NCI-H1694 (cell line): Measurements from ENCODE around the gene DCUN1D3.
"Not testable (repeated sequence)": the region's sequence is repeated elsewhere in the genome, so short reads cannot be mapped to it uniquely, and the experiment has no call there.

ENCODE experiments used
- DNase-seq: peaks from one replicate; lab custom pipeline; 2025; lab: John Stamatoyannopoulos, UW

DCUN1D3 gene

DNA sequence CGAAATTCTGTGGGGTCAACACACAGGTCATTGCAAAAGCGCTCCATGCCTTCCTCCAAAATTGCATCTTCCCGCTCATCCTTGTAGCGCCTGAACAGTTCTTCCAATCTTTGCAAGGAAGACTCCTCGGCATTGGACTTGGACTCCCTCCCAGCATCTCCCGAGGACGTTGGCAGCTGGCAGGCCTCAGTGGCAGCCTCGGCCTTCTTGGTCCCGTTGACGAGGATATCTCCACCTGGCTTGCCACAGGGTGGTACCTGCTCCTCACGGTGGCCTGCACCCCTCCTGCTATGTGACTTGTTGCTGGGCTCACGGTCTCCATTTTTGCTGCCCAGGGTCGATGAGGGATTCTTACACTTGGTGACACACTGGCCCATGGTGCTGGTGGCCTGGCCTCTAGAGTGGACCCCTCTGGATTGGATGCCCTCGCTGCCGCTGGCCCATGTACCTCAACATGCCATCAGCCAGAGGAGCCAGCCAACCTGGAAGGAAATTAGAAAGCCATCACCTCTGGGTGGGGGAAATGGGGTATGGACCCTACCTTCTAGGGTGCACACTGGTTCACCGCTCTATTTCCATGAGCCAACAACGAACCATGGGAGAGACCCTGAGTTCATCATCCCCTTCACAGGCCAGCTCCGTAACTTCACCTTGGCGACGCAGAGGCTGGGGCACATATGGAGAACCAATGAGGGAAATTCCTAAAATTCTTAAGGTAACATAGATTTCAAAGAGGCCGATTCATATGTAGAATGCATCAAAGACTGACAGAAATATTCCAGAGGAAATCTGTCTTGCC, 37.8 kb downstream of the DCUN1D3 start:
- no peak for DNase-seq

GRCh38 chr16:20860995-20861394, 39.2 kb downstream of the DCUN1D3 start:
- DNase-seq, result not testable (repeated sequence)

- no peak for DNase-seq
These were observed 39.8 kb downstream of the DCUN1D3 start for GRCh38 chr16:20860361-20860760.

- DNase-seq, result no peak
These were observed 40.5 kb downstream of the DCUN1D3 start for GRCh38 chr16:20859699-20860098.

- no peak for DNase-seq
These were observed 40.9 kb downstream of the DCUN1D3 start for GRCh38 chr16:20859229-20859628.

GRCh38 chr16:20857281-20857680, 42.9 kb downstream of the DCUN1D3 start:
- DNase-seq, result no peak

DNA sequence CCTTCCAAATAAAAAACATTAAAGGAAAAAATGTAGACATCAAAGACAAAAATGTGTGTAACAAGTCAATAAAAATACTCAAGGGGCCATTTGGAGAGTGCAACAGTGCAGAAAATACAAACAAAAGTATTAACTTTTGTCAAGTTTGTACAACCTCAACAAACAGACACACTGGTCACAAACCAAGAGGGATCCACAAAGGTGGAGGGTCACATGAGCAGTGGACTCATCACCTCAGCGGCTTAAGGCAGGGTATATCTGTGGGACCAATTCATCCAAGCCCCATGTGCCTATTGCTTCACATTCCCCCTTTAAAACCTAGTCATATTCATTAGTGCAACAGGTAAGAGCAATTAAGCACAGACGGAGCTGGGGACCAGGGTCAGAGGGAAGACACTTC, 45.2 kb downstream of the DCUN1D3 start:
- no peak for DNase-seq

GRCh38 chr16:20853981-20854620, 46.1 kb downstream of the DCUN1D3 start:
- no peak for DNase-seq

- no peak for DNase-seq
These were observed 47.0 kb downstream of the DCUN1D3 start for GRCh38 chr16:20853143-20853542.

DNA sequence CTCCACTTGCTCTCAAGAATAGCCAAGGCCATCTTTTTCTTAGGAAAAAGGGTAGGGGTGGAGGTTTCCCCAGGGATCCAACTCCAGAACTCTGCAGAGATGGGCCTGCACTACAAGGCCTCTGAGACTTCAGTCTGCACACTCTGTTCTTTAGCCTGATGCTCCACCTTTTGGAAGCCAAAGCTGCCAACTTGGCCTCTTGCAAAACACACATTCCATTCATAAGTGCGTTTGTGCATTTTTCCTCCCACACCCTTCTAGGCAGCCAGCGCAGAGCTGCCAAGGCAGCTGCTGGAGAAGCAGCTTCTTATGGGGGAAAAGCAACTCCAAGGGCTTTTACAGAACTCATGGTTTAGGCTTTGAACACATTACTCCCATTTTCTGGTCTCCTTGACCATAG, 48.6 kb downstream of the DCUN1D3 start:
- no peak for DNase-seq

DNA sequence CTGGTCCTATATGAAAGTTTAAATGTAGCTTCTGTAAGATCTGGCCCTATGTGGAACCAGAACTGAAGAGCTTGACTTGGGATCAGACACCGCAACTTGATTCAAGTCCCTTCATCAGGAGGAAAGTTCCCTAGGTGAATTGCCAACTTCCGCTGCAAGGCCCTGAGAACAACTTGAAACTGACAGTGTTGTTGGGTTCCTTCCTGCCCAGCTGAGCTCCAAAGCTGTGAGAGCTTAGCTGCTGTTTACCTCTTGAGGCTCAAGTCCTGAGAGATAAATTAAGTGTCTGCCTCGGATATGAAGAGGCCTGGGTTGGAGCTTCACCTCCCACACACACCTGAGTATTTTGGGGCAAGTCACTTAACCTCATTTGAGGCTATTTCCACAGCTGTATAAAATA, 49.2 kb downstream of the DCUN1D3 start:
- no peak for DNase-seq

- DNase-seq, result peak; percentile 31
These were observed 50.4 kb downstream of the DCUN1D3 start for GRCh38 chr16:20849589-20850390.

DNA sequence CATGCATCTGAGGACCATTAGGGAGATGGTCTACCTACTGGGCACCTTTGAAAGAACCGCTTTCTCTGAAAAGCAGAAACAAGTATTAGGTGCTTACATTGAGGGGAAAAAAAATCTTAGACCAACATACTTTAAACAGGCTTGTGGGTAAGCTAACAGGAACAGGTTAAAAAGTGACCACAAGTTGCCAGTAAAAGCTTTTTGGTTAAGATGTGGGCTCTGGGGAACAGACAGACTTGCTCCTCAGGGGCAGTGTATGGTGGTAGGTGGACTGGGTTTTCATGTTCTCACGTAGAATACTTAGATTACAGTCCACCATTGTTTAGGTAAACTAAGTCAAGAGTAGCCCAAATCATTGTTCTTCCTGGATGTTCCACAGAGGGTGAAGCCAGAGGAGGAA, 52.6 kb downstream of the DCUN1D3 start:
- DNase-seq, result no peak

- no peak for DNase-seq
These were observed 53.6 kb downstream of the DCUN1D3 start for GRCh38 chr16:20846551-20846950.

GRCh38 chr16:20846030-20846429, 54.1 kb downstream of the DCUN1D3 start:
- no peak for DNase-seq

- DNase-seq, result no peak
These were observed 55.6 kb downstream of the DCUN1D3 start for GRCh38 chr16:20844588-20844987.

DNA sequence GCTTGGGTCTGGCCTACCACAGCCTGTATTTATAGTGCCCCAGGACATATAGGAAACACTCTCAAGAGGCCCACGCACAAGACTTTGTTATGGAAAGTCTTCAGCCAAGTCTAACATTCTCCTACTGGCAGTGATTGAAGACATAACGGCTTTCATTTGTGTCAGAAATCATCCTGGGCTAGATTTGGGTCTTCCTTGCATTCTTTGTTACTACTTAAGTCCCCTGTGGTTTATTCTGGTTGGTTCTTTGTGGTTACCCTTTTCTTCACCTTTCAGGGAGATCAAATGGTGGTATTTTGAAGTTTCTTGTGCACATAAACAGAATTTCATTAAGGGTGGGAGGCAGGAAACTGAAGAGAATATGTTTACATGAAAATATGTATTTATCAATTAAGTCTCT, 56.1 kb downstream of the DCUN1D3 start:
- no peak for DNase-seq

DNA sequence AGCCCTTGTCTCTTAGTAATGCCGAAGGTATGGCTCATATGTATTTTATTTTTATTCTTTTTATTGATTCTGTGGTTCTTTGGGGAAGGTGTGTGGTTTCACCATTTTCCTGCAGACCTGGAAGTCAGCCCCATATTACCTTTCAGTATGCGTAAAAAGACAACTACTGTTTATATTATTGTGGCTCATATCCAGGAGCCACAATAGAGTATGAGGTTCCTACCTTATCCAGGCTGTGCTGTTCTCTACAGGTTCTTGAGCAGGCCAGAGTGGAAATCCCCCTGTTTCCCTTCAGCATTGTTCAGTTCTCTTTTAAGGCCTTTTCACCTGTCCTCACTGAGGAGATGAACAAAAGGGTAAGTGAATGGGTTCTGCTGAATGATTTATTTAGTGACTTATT, 60.7 kb downstream of the DCUN1D3 start:
- no peak for DNase-seq

GRCh38 chr16:20838240-20838639, 61.9 kb downstream of the DCUN1D3 start:
- no peak for DNase-seq

GRCh38 chr16:20833086-20833485, 67.1 kb downstream of the DCUN1D3 start:
- DNase-seq, result no peak

- DNase-seq, result no peak
These were observed 69.8 kb downstream of the DCUN1D3 start for GRCh38 chr16:20830372-20830771.

DNA sequence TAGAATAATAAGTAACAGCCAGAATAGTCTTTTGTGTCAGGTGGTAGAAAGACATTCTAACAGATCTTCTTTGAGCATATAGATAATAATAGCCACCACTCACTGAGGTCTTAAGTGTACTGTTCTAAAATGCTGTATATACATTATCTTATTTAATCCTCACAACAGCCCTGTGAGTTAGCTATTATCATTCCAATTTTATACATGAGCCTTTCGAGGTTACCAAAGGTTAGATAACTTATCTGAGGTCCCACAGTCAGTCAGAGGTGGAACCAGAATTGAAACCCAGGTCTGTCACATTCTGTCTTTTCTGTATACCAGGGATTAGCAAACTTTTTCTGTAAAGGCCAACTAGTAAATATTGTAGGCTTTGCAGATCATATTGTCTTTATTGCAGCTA, 70.6 kb downstream of the DCUN1D3 start:
- no peak for DNase-seq

GRCh38 chr16:20826039-20826566, 74.1 kb downstream of the DCUN1D3 start:
- no peak for DNase-seq
